Measurements from ENCODE around the gene GNG13. TPM values are rescaled to one million over a fixed set of nuclear protein-coding genes. Genes with fewer than 3 reads are reported as not detected.
"Not testable (repeated sequence)": the region's sequence is repeated elsewhere in the genome, so short reads cannot be mapped to it uniquely, and the experiment has no call there.

The GNG13 gene
- total RNA-seq, 2 experiments from 2014 or later, result not detected

GRCh38 chr16:760065-760464, 40.5 kb downstream of the GNG13 start:
- POLR2A ChIA-PET, result no interaction called here
- Mint-ChIP-seq H3K9me3 (no peaks in the 10 kb centered on the region), H3K27ac (no peak overlapping the region), H3K27me3 (peaks cover 4% of the 10 kb centered on the region), H3K4me3 (no peak overlapping the region), H3K4me1 (ENCODE audit: low read depth) (no peaks in the 10 kb centered on the region), H3K36me3 (ENCODE audit: low read depth) (no peaks in the 10 kb centered on the region)
- no peak for TF ChIP-seq CTCF (IDR thresholded peaks at IDR 0.05)
- intact Hi-C loops (cut with micrococcal nuclease), result no loop called here
- DNase-seq, result no peak
- CTCF ChIA-PET, result no interaction called here
- no peak for ATAC-seq

DNA sequence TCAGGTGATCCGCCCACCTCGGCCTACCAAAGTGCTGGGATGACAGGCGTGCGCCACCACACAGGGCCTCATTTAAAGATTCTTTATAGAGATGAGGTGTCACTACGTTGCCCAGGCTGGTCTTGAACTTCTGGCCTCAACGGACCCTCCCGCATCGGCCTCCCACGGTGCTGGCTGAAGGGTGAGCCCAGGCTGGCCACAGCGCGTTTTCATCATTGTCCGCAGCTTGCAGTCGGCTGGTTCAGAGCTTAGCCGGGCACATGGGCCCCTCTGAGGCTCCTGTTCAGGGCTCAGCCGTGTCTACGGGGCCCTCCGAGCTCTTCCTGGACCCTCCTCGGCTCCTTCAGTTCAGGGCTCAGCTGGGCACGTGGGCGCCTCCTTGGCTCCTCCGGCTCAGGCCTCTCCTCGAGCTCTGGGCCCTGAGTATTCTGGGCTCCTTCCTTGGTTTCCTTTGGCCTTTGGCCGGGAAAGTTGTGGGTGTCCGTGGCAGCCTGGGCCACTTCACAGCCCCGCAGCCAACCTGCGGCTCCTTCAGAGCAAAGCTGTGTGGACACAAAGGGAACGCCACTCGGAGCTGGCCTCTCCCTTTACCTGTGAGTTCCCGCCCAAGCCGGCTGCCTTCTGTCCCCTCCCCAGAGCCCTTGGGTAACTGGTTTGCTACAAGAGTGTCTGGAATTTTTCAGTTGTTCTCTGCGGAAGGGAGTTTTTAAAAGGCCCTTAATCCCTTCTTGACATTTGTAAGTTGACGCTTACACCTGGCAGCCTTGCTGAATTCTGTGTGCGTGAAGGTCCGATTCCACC, 41.2 kb downstream of the GNG13 start:
- intact Hi-C loops (cut with micrococcal nuclease), result no loop called here
- H3K36me3 Mint-ChIP-seq (ENCODE audit: low read depth), result no peaks in the 10 kb centered on the region
- peaks cover 4% of the 10 kb centered on the region for H3K27me3 Mint-ChIP-seq
- ATAC-seq (no peak), DNase-seq (no peak)
- no peaks in the 10 kb centered on the region for H3K9me3 Mint-ChIP-seq
- H3K4me3 Mint-ChIP-seq, result no peak overlapping the region
- no peak for TF ChIP-seq CTCF (IDR thresholded peaks at IDR 0.05)
- ChIA-PET POLR2A (interaction anchor here (0.8 kb wide), 1 partner anchor 18 kb away, joined by 4 read pairs; the partner anchor contains the start of gene CIAO3), CTCF (no interaction called here)
- H3K27ac Mint-ChIP-seq, result no peak overlapping the region
- no peaks in the 10 kb centered on the region for H3K4me1 Mint-ChIP-seq (ENCODE audit: low read depth)

- DNase-seq (no peak), ATAC-seq (no peak)
- Mint-ChIP-seq H3K9me3 (no peaks in the 10 kb centered on the region), H3K4me3 (no peak overlapping the region), H3K27ac (no peak overlapping the region), H3K27me3 (peaks cover 4% of the 10 kb centered on the region), H3K4me1 (ENCODE audit: low read depth) (no peaks in the 10 kb centered on the region), H3K36me3 (ENCODE audit: low read depth) (no peaks in the 10 kb centered on the region)
- TF ChIP-seq CTCF (IDR thresholded peaks at IDR 0.05), result no peak
- ChIA-PET CTCF (no interaction called here), POLR2A (no interaction called here)
- intact Hi-C loops (cut with micrococcal nuclease), result no loop called here
Measured at GRCh38 chr16:756428-756827, 44.1 kb downstream of the GNG13 start.

DNA sequence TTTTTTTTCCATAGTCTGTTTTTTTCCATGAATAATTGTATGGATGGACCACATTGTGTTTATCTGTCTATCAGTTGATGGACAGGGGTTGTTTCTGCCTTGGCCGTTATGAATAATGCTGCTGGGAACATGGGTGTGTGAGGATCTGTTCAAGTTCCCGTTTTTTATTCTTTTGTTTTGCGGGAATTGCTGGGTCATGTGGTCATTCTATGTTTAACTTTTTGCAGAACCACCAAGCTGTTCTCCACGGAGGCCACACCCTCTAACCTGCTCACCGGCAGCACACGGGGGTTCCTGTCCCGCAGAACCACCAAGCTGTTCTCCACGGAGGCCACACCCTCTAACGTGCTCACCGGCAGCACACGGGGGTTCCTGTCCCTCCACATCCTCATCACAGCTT, 45.9 kb downstream of the GNG13 start:
- peaks cover 4% of the 10 kb centered on the region for H3K27me3 Mint-ChIP-seq
- no peak overlapping the region for H3K27ac Mint-ChIP-seq
- TF ChIP-seq CTCF (IDR thresholded peaks at IDR 0.05), result no peak
- H3K4me3 Mint-ChIP-seq, result no peak overlapping the region
- POLR2A ChIA-PET, result no interaction called here
- no peaks in the 10 kb centered on the region for H3K36me3 Mint-ChIP-seq (ENCODE audit: low read depth)
- ATAC-seq, result no peak
- no peaks in the 10 kb centered on the region for H3K9me3 Mint-ChIP-seq
- DNase-seq, result no peak
- no peaks in the 10 kb centered on the region for H3K4me1 Mint-ChIP-seq (ENCODE audit: low read depth)
- CTCF ChIA-PET, result interaction anchor here (1.0 to 1.3 kb wide), 2 partner anchors 9 to 42 kb away, joined by 3 read pairs; no protein-coding TSS in a partner anchor
- intact Hi-C loops (cut with micrococcal nuclease), result no loop called here

DNA sequence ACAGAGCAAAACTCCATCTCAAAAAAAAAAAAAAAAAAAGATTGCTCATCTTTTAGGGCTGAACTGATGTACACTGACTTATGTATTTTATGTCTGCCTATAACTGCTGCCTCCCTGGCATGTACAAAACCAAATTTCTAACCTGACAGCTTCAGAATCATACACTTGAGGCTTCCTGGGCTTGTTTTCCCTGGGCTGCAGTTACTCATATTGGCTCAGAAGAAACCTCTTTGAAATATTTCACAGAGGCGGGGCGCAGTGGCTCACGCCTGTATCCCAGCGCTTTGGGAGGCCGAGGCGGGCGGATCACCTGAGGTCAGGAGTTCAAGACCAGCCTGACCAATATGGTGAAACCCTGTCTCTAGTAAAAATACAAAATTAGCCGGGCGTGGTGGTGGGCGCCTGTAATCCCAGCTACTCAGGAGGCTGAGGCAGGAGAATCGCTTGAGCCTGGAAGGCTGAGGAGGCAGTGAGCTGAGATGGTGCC, 46.4 kb downstream of the GNG13 start:
- POLR2A ChIA-PET; H3K4me1 Mint-ChIP-seq (ENCODE audit: low read depth); H3K4me3 Mint-ChIP-seq; H3K36me3 Mint-ChIP-seq (ENCODE audit: low read depth); H3K9me3 Mint-ChIP-seq; H3K27me3 Mint-ChIP-seq; H3K27ac Mint-ChIP-seq; ATAC-seq; DNase-seq; intact Hi-C loops (cut with micrococcal nuclease): not testable (repeated sequence)
- CTCF ChIA-PET, result interaction anchor here (1.0 kb wide), 1 partner anchor 8 kb away, joined by 3 read pairs; no protein-coding TSS in a partner anchor
